BE2C (cell line): ENCODE measurements around the gene STON1.
"Not testable (repeated sequence)": the region's sequence is repeated elsewhere in the genome, so short reads cannot be mapped to it uniquely, and the experiment has no call there.

Experiments used
- DNase-seq: peaks from one replicate; pipeline ENCODE4 v3.0.0-alpha.2; 2020
- H3K27me3 ChIP-seq: fragments of 250-450 bp; sonication (Bioruptor Pico); 2 replicates; pipeline ENCODE4 v1.5.1; 2020; ENCODE audit warnings: mild to moderate bottlenecking
- H3K36me3 ChIP-seq: fragments of 250-450 bp; sonication (Bioruptor Pico); 2 replicates; pipeline ENCODE4 v1.5.1; 2020; ENCODE audit warnings: mild to moderate bottlenecking
- H3K4me1 ChIP-seq: fragments of 250-450 bp; sonication (Bioruptor Pico); 2 replicates; pipeline ENCODE4 v1.5.1; 2020
- H3K4me3 ChIP-seq: 2 replicates; pipeline ENCODE4 v1.5.1; 2011; ENCODE audit warnings: low read depth, low read length
- H3K9me3 ChIP-seq: fragments of 250-450 bp; sonication (Bioruptor Pico); 2 replicates; pipeline ENCODE4 v1.5.1; 2020
- CTCF ChIP-seq: IDR thresholded peaks from 2 replicates; pipeline ENCODE4 v1.5.1; 2012; ENCODE audit warnings: mild to moderate bottlenecking, low read depth, low read length

The STON1 gene

GRCh38 chr2:48620604-48621003, 90.7 kb downstream of the STON1 start:
- no peaks in the 10 kb centered on the region for H3K9me3 ChIP-seq
- DNase-seq: no peak
- no peaks in the 10 kb centered on the region for H3K4me1 ChIP-seq
- TF ChIP-seq CTCF: no peak
- no peak overlapping the region for H3K4me3 ChIP-seq
- no peaks in the 10 kb centered on the region for H3K27me3 ChIP-seq
- H3K36me3 ChIP-seq: no peaks in the 10 kb centered on the region

GRCh38 chr2:48622691-48623090, 92.7 kb downstream of the STON1 start:
- H3K36me3 ChIP-seq, DNase-seq, H3K4me3 ChIP-seq, H3K9me3 ChIP-seq, H3K27me3 ChIP-seq, H3K4me1 ChIP-seq: not testable (repeated sequence)

DNA sequence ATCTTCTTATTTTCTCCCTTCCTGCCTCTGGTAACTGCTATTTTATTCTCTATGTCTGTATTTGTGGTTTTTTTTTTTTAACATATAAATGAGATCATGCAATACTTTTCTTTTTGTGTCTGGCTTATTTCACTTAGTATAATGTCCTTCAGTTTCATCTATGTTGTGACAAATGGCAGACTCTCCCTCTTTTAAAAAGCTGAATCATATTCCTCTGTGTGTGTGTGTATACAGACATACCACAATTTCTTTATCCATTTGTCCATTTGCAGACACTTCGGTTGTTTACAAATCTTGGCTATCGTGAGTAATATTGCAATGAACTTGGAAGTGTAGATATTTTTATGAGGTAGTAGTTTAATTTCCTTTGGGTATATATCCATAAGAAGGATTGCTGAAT, 94.7 kb downstream of the STON1 start:
- Histone ChIP-seq H3K4me3 (no peak overlapping the region), H3K4me1 (no peaks in the 10 kb centered on the region), H3K27me3 (no peaks in the 10 kb centered on the region), H3K36me3 (no peaks in the 10 kb centered on the region), H3K9me3 (no peaks in the 10 kb centered on the region)
- no peak for DNase-seq
- TF ChIP-seq CTCF: no peak

GRCh38 chr2:48626047-48626446, 96.1 kb downstream of the STON1 start:
- Histone ChIP-seq H3K9me3 (no peaks in the 10 kb centered on the region), H3K4me1 (no peaks in the 10 kb centered on the region), H3K4me3 (no peak overlapping the region), H3K27me3 (no peaks in the 10 kb centered on the region), H3K36me3 (no peaks in the 10 kb centered on the region)
- no peak for DNase-seq
- no peak for TF ChIP-seq CTCF

DNA sequence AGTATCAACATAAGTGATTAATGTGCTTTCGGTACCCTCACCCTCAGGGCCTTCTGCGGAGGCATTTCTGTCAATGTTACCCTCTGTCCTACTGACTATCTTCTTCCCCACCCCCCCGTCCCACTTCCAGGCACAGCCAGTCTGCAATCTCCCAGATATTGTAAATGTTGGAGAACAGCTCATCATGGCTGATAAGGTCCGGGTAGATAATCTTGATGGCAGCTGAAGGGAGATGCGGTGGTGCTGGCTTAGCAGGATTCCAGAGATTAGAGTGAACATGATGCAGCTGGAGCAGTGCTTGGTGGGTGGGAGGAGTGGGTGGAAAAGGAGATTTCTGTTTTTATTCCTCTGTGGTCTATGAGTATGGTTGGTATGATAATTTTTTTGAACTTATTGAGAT, 103.2 kb downstream of the STON1 start:
- Histone ChIP-seq H3K4me3 (no peak overlapping the region), H3K9me3 (no peaks in the 10 kb centered on the region), H3K36me3 (no peaks in the 10 kb centered on the region), H3K4me1 (no peaks in the 10 kb centered on the region), H3K27me3 (no peaks in the 10 kb centered on the region)
- no peak for TF ChIP-seq CTCF
- DNase-seq: no peak

- H3K27me3 ChIP-seq: no peaks in the 10 kb centered on the region
- H3K4me3 ChIP-seq: no peak overlapping the region
- H3K4me1 ChIP-seq: no peaks in the 10 kb centered on the region
- no peaks in the 10 kb centered on the region for H3K9me3 ChIP-seq
- no peaks in the 10 kb centered on the region for H3K36me3 ChIP-seq
- no peak for DNase-seq
- no peak for TF ChIP-seq CTCF
Measured at GRCh38 chr2:48635786-48636185, 105.8 kb downstream of the STON1 start.

DNA sequence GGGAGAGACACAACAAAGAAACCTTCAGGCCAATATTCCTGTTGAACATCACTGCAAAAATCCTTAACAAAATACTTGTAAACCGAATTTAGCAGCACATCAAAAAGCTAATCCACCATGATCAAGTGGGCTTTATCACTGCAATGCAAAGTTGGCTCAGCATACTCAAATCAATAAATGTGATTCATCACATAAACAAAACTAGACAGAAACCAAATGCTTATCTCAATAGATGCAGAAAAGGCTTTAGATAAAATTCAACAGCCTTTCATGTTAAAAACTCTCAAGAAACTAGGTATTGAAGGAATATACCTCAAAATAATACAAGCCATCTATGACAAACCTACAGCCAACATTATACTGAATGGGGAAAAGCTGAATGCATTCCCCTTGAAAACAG, 108.3 kb downstream of the STON1 start:
- TF ChIP-seq CTCF: no peak
- no peaks in the 10 kb centered on the region for H3K4me1 ChIP-seq
- no peak for DNase-seq
- no peak overlapping the region for H3K4me3 ChIP-seq
- H3K9me3 ChIP-seq: no peaks in the 10 kb centered on the region
- H3K36me3 ChIP-seq: no peaks in the 10 kb centered on the region
- H3K27me3 ChIP-seq: no peaks in the 10 kb centered on the region
